B cell (primary cell): Measurements from ENCODE around the gene HMOX1. TPM values are rescaled to one million over a fixed set of nuclear protein-coding genes. Genes with fewer than 3 reads are reported as not detected.

Experiments used
- ATAC-seq: fragments of 200-7000 bp; cut with Tn5 transposase; one replicate; pipeline ENCODE4 v1.10.0; 2021; ENCODE audit warnings: low read depth, mild to moderate bottlenecking, moderate number of reproducible peaks, moderate library complexity
- CTCF ChIA-PET: fragments of 350-600 bp; sonication (Branson Sonifier 250); formaldehyde crosslinking; loops from one replicate; lab custom pipeline; 2021; ENCODE audit warnings: antibody characterized with exemption, inconsistent platforms; lab: Charles Lee
- POLR2A ChIA-PET: fragments of 350-600 bp; sonication (Branson Sonifier 250); formaldehyde crosslinking; loops from one replicate; lab custom pipeline; 2021; ENCODE audit warnings: antibody characterized with exemption; lab: Charles Lee
- DNase-seq: peaks from one replicate; pipeline ENCODE4 v3.0.0; 2013
- H2AFZ ChIP-seq: 2 replicates; pipeline ENCODE4 v1.6.1; 2012; ENCODE audit warnings: mild to moderate bottlenecking, low read depth, low read length; ENCODE audit not compliant: insufficient read depth, poor library complexity, severe bottlenecking
- H3K27ac ChIP-seq, 2 donors: 1 replicate in 1 of 2; 2 replicates in 1 of 2; pipeline ENCODE4 v1.5.1; 2012 to 2013; ENCODE audit warnings: low read length in 2 of 2, mild to moderate bottlenecking in 2 of 2, moderate library complexity in 1 of 2
- H3K27me3 ChIP-seq, 4 experiments: fragments of 200-600 bp in 1 of 4; sonication (generic) in 1 of 4; replicated peaks in 1 of 4; 1 replicate in 2 of 4; 2 replicates in 2 of 4; pipeline versions ENCODE4 v1.6.1 to v1.7.0; 2013 to 2016; ENCODE audit warnings: low read length in 3 of 4, mild to moderate bottlenecking in 2 of 4, mixed read lengths in 1 of 4, moderate library complexity in 1 of 4; ENCODE audit not compliant: insufficient read depth in 4 of 4, control insufficient read depth in 3 of 4; ENCODE audit errors: control extremely low read depth in 1 of 4
- H3K36me3 ChIP-seq, 2 experiments: replicated peaks in 1 of 2; 1 replicate in 1 of 2; 2 replicates in 1 of 2; pipeline versions ENCODE4 v1.6.1 to v1.7.1; 2013; ENCODE audit warnings: low read length in 1 of 2; ENCODE audit not compliant: insufficient read depth in 2 of 2, control insufficient read depth in 1 of 2; ENCODE audit errors: control extremely low read depth in 1 of 2, extremely low read depth in 1 of 2
- H3K4me1 ChIP-seq, 2 donors: fragments of 200-600 bp in 1 of 2; sonication (generic) in 1 of 2; 1 replicate in 1 of 2; 2 replicates in 1 of 2; pipeline versions ENCODE4 v1.5.1 to v1.6.1; 2013 to 2017; ENCODE audit warnings: low read length in 2 of 2; ENCODE audit not compliant: control insufficient read depth in 2 of 2, insufficient read depth in 2 of 2
- H3K4me2 ChIP-seq: replicated peaks from 2 replicates; pipeline ENCODE3; 2012; ENCODE audit warnings: mild to moderate bottlenecking, low read depth, low read length; ENCODE audit not compliant: poor library complexity, severe bottlenecking
- H3K4me3 ChIP-seq, 5 experiments: fragments of 200-600 bp in 1 of 5; sonication (generic) in 1 of 5; 1 replicate in 3 of 5; 2 replicates in 2 of 5; pipeline versions ENCODE4 v1.5.1 to v1.7.0; 2011 to 2016; ENCODE audit warnings: low read length in 4 of 5, mild to moderate bottlenecking in 4 of 5, low read depth in 2 of 5, control low read depth in 1 of 5, moderate library complexity in 1 of 5; ENCODE audit not compliant: insufficient read depth in 1 of 5; ENCODE audit errors: control extremely low read depth in 1 of 5, extremely low read depth in 1 of 5
- H3K79me2 ChIP-seq: fragments of 200-600 bp; sonication (generic); one replicate; pipeline ENCODE4 v1.6.0; 2016; ENCODE audit warnings: low read length; ENCODE audit not compliant: control insufficient read depth, insufficient read depth
- H3K9ac ChIP-seq: fragments of 200-600 bp; sonication (generic); 2 replicates; pipeline ENCODE4 v1.6.1; 2017; ENCODE audit warnings: mild to moderate bottlenecking, low read length, moderate library complexity
- H3K9me3 ChIP-seq, 3 donors: one replicate each; pipeline versions ENCODE4 v1.6.1 to v1.7.1; 2013; ENCODE audit warnings: low read length in 2 of 3; ENCODE audit not compliant: control insufficient read depth in 2 of 3, insufficient read depth in 1 of 3; ENCODE audit errors: control extremely low read depth in 1 of 3
- H4K20me1 ChIP-seq: 2 replicates; pipeline ENCODE4 v1.6.0; 2012; ENCODE audit warnings: mild to moderate bottlenecking, low read length; ENCODE audit not compliant: insufficient read depth, control insufficient read depth, poor library complexity, severe bottlenecking
- H3K27ac Mint-ChIP-seq: one replicate; pipeline ENCODE4 v1.8.0; 2021; ENCODE audit warnings: mixed read lengths
- H3K27me3 Mint-ChIP-seq: one replicate; pipeline ENCODE4 v1.8.0; 2021; ENCODE audit warnings: mixed read lengths
- H3K4me1 Mint-ChIP-seq: one replicate; pipeline ENCODE4 v1.8.0; 2021; ENCODE audit warnings: mixed read lengths
- H3K4me3 Mint-ChIP-seq: one replicate; pipeline ENCODE4 v1.8.0; 2021; ENCODE audit warnings: mixed read lengths
- H3K9me3 Mint-ChIP-seq: one replicate; pipeline ENCODE4 v1.8.0; 2022; ENCODE audit warnings: mixed read lengths; ENCODE audit not compliant: insufficient read depth
- EZH2 ChIP-seq: IDR thresholded peaks from 2 replicates; pipeline ENCODE4 v1.6.1; 2012; ENCODE audit warnings: borderline replicate concordance, low read depth, mild to moderate bottlenecking, moderate library complexity, low read length; ENCODE audit not compliant: insufficient read depth, poor library complexity, severe bottlenecking
- WGBS: methylation state at CpG from one replicate; pipeline ENCODE4 v1.1.5; 2013; ENCODE audit warnings: missing lambda C conversion rate; ENCODE audit not compliant: insufficient coverage; 5-methylcytosine and 5-hydroxymethylcytosine counted together
- intact Hi-C: fragments of 100-400 bp; cut with micrococcal nuclease; formaldehyde crosslinking; loops from one replicate; pipeline ENCODE4 v1.10.0; 2022
- polyA plus RNA-seq: library from polyadenylated mRNA; depleted of rRNA; stranded (reverse); fragments of >200 nt; gene quantifications from 2 replicates; pipeline ENCODE4 v1.2.3, GENCODE V29; 2012
- total RNA-seq, 2 donors: library from RNA; stranded (reverse); fragments of 120-200 nt in 1 of 2; gene quantifications; 1 replicate in 1 of 2; 2 replicates in 1 of 2; pipeline versions ENCODE4 v1.2.3 to v1.2.4, GENCODE V29; 2013 to 2022
- TF ChIP-seq, protein P1 (sequence below): fragments of 200-600 bp; IDR thresholded peaks from one replicate; pipeline ENCODE4 v1.8.0; 2022; ENCODE audit warnings: antibody characterized with exemption, mild to moderate bottlenecking

HMOX1 gene
- total and polyA plus RNA-seq, 2 donors (not counting 1 experiment from before 2014, with no cell fraction given), result 9.4 to 21.9 TPM

DNA sequence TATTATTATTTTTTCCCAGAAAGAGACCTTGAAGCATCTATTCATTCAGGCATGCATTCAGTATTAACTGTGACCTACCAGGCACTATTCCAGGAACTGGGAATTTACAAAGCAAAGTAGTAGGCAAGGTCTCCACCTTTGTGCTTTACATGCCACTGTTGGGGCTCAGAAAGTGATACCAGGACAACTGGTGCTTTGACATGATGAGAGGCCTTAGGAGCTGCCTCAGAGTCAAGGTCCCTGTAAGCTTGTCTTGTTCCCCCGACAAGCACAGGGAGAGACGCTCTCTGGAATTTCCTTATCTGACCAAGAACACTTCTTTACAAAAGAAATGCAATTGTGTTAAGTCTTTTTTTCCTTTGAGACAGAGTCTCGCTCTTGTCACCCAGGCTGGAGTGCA lies 2.3 kb upstream of the HMOX1 start:
- ChIA-PET CTCF (interaction anchor here (1.7 to 5.2 kb wide), 2 partner anchors 28 to 32 kb away, joined by 8 to 34 read pairs; no protein-coding TSS in a partner anchor), POLR2A (interaction anchor here (1.2 to 2.7 kb wide), 2 partner anchors 22 to 26 kb away, joined by 5 to 28 read pairs; no protein-coding TSS in a partner anchor)
- no peak for ATAC-seq

More for the DNA sequence above, 2.3 kb upstream of the HMOX1 start:
- Mint-ChIP-seq H3K4me3 (no peak overlapping the region), H3K27ac (peak overlapping the region; percentile 61), H3K4me1 (peaks cover 50% of the 10 kb centered on the region), H3K9me3 (no peaks in the 10 kb centered on the region), H3K27me3 (no peaks in the 10 kb centered on the region)
- intact Hi-C loops, result no loop called here
- no peak for TF ChIP-seq EZH2
- TF ChIP-seq, protein P1, sequence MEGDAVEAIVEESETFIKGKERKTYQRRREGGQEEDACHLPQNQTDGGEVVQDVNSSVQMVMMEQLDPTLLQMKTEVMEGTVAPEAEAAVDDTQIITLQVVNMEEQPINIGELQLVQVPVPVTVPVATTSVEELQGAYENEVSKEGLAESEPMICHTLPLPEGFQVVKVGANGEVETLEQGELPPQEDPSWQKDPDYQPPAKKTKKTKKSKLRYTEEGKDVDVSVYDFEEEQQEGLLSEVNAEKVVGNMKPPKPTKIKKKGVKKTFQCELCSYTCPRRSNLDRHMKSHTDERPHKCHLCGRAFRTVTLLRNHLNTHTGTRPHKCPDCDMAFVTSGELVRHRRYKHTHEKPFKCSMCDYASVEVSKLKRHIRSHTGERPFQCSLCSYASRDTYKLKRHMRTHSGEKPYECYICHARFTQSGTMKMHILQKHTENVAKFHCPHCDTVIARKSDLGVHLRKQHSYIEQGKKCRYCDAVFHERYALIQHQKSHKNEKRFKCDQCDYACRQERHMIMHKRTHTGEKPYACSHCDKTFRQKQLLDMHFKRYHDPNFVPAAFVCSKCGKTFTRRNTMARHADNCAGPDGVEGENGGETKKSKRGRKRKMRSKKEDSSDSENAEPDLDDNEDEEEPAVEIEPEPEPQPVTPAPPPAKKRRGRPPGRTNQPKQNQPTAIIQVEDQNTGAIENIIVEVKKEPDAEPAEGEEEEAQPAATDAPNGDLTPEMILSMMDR, result no peak
- Histone ChIP-seq H2AFZ (no peak overlapping the region), H3K9me3 (no peaks in the 10 kb centered on the region), H3K27me3 (peaks cover 0 to 13% (median 1%) of the 10 kb centered on the region in 4 experiments), H3K79me2 (no peaks in the 10 kb centered on the region), H3K27ac (no peak overlapping the region), H3K4me2 (no peak overlapping the region), H3K9ac (no peak overlapping the region), H3K36me3 (no peaks in the 10 kb centered on the region), H4K20me1 (no peaks in the 10 kb centered on the region), H3K4me3 (no peak overlapping the region), H3K4me1 (peaks cover 35 to 48% of the 10 kb centered on the region in 2 donors)
- WGBS, result 100% methylated on average over 1 of the region's 3 CpGs
- DNase-seq, result no peak
